Measurements from ENCODE around the gene COL5A2.

DNA sequence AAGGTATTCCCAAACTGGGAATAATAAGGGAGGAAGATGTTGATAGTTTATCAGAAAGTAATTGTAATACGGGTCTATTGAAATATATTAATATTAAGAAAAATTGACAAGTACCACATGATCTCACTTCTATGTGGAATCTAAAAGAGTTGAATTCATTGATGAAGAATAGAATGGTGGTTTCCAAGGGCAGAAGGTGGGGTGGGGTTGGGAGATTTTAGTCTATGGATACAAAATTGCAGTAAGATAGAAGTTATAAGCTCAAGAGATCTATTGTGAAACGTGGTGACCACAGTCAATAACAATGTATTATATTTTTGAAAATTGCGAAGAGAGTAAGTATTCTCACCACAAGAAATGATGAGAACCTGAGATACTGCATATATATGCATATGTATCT, 166.5 kb downstream of the COL5A2 start:
- TF ChIP-seq, protein P1, sequence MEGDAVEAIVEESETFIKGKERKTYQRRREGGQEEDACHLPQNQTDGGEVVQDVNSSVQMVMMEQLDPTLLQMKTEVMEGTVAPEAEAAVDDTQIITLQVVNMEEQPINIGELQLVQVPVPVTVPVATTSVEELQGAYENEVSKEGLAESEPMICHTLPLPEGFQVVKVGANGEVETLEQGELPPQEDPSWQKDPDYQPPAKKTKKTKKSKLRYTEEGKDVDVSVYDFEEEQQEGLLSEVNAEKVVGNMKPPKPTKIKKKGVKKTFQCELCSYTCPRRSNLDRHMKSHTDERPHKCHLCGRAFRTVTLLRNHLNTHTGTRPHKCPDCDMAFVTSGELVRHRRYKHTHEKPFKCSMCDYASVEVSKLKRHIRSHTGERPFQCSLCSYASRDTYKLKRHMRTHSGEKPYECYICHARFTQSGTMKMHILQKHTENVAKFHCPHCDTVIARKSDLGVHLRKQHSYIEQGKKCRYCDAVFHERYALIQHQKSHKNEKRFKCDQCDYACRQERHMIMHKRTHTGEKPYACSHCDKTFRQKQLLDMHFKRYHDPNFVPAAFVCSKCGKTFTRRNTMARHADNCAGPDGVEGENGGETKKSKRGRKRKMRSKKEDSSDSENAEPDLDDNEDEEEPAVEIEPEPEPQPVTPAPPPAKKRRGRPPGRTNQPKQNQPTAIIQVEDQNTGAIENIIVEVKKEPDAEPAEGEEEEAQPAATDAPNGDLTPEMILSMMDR (IDR thresholded peaks at IDR 0.05): no peak
- TF ChIP-seq POLR2A (IDR thresholded peaks at IDR 0.05): no peak
